K562 (cell line): Measurements from ENCODE around the gene NOX5. TPM values are rescaled to one million over a fixed set of nuclear protein-coding genes. Genes with fewer than 3 reads are reported as not detected.

Experiments used
- AFF1 ChIP-seq, 2 experiments: fragments of 450-650 bp; IDR thresholded peaks; 2 replicates each; pipeline ENCODE4 v1.6.1; 2018; ENCODE audit warnings: mild to moderate bottlenecking in 2 of 2, low read depth in 1 of 2; ENCODE audit not compliant: partially characterized antibody in 2 of 2
- CHD1 ChIP-seq: fragments of 200-600 bp; sonication (generic); IDR thresholded peaks from one replicate; pipeline ENCODE4 v1.6.1; 2012; ENCODE audit warnings: mild to moderate bottlenecking, moderate library complexity, low read length, inconsistent platforms
- DACH1 ChIP-seq: fragments of 450-650 bp; IDR thresholded peaks from 2 replicates; pipeline ENCODE4 v1.6.1; 2018; ENCODE audit not compliant: partially characterized antibody
- E2F8 ChIP-seq: fragments of 450-650 bp; IDR thresholded peaks from 2 replicates; pipeline ENCODE4 v1.7.1; 2018; ENCODE audit warnings: mild to moderate bottlenecking, low read depth; ENCODE audit not compliant: partially characterized antibody
- ELF4 ChIP-seq: fragments of 450-650 bp; formaldehyde crosslinking; IDR thresholded peaks from 2 replicates; pipeline ENCODE4 v1.4.0; 2022; ENCODE audit warnings: missing genetic modification characterization
- FOXA3 ChIP-seq, 2 experiments: fragments of 450-650 bp in 1 of 2; sonication (generic) in 1 of 2; formaldehyde crosslinking; IDR thresholded peaks in 1 of 2; conservative IDR thresholded peaks in 1 of 2; 2 replicates each; pipeline versions ENCODE4 v1.4.0 to v1.8.0; 2020 to 2022; ENCODE audit warnings: mild to moderate bottlenecking in 2 of 2, missing genetic modification reagents in 1 of 2
- KAT2B ChIP-seq: IDR thresholded peaks from one replicate; pipeline ENCODE4 v1.6.1; 2012; ENCODE audit warnings: low read depth, mild to moderate bottlenecking, control low read depth, inconsistent platforms, low read length, moderate library complexity
- KHSRP ChIP-seq: fragments of 450-650 bp; IDR thresholded peaks from 2 replicates; pipeline ENCODE4 v1.6.1; 2017
- MTA3 ChIP-seq: fragments of 450-650 bp; formaldehyde crosslinking; IDR thresholded peaks from 2 replicates; pipeline ENCODE4 v1.6.1; 2017; ENCODE audit warnings: mild to moderate bottlenecking, borderline replicate concordance
- NONO ChIP-seq, 2 experiments: fragments of 200-400 bp in 1 of 2; fragments of 450-650 bp in 1 of 2; formaldehyde crosslinking in 1 of 2; IDR thresholded peaks; 2 replicates each; pipeline ENCODE4 v1.6.1; 2017; ENCODE audit warnings: low read depth in 2 of 2, mild to moderate bottlenecking in 2 of 2, moderate library complexity in 2 of 2, low read length in 1 of 2
- PTTG1 ChIP-seq: fragments of 450-650 bp; IDR thresholded peaks from 2 replicates; pipeline ENCODE4 v1.6.1; 2016; ENCODE audit warnings: low read depth, mild to moderate bottlenecking, missing genetic modification characterization, missing compliant biosample characterization
- SIRT6 ChIP-seq: IDR thresholded peaks from one replicate; pipeline ENCODE4 v1.6.1; 2012; ENCODE audit warnings: low read depth, mild to moderate bottlenecking, control low read depth, inconsistent platforms, low read length, moderate library complexity
- TAF7 ChIP-seq: fragments of 450-650 bp; IDR thresholded peaks from 2 replicates; pipeline ENCODE4 v1.6.1; 2016; ENCODE audit warnings: missing genetic modification characterization, missing compliant biosample characterization
- TEAD4 ChIP-seq, 2 experiments: sonication (generic) in 1 of 2; formaldehyde crosslinking in 1 of 2; IDR thresholded peaks; 2 replicates each; pipeline versions ENCODE4 v1.6.1 to v1.8.0; 2012 to 2022; ENCODE audit warnings: borderline replicate concordance in 1 of 2, inconsistent platforms in 1 of 2, low read length in 1 of 2, mild to moderate bottlenecking in 1 of 2, missing genetic modification reagents in 1 of 2
- ZNF146 ChIP-seq: IDR thresholded peaks from one replicate; pipeline ENCODE4 v1.6.1; 2018; ENCODE audit warnings: missing compliant biosample characterization; ENCODE audit not compliant: unreplicated experiment
- ZNF449 ChIP-seq: fragments of 250-450 bp; sonication (Bioruptor Pico); IDR thresholded peaks from 2 replicates; pipeline ENCODE4 v1.8.0; 2022; ENCODE audit warnings: moderate library complexity, mild to moderate bottlenecking, inconsistent platforms
- ZNF644 ChIP-seq: fragments of 200-800 bp; sonication (Bioruptor generic); IDR thresholded peaks from 2 replicates; pipeline ENCODE4 v1.6.1; 2016; ENCODE audit warnings: low read depth, missing genetic modification characterization, missing compliant biosample characterization
- ZNF780A ChIP-seq: fragments of 250-450 bp; sonication (Bioruptor Pico); IDR thresholded peaks from 2 replicates; pipeline ENCODE4 v1.5.0; 2021; ENCODE audit warnings: mild to moderate bottlenecking
- polyA plus RNA-seq, 8 experiments: library from polyadenylated mRNA; depleted of rRNA in 4 of 8; stranded (reverse) in 5 of 8; unstranded in 3 of 8; fragments of >200 nt; fragmentation: Nextera tagmentation in 2 of 8; fragmentation: Illumina TruSeq in 1 of 8; extraction: Ambion mirVana in 2 of 8; extraction: Trizol in 1 of 8; gene quantifications; 2 replicates each; pipeline versions ENCODE4 v1.2.1 to v1.2.3, GENCODE V29; 2011 to 2014; ENCODE audit warnings: inconsistent platforms in 1 of 8, missing spikeins in 1 of 8
- total RNA-seq, 7 experiments: library from RNA; depleted of rRNA in 6 of 7; stranded (reverse); fragments of >200 nt in 6 of 7; fragmentation: Illumina TruSeq in 2 of 7; extraction: Trizol in 2 of 7; gene quantifications; 2 replicates each; pipeline versions ENCODE4 v1.2.1 to v1.2.3, GENCODE V29; 2011 to 2021; ENCODE audit warnings: low replicate concordance in 1 of 7

Gene NOX5
- total and polyA plus RNA-seq, 9 of the 15 experiments (the other 6 are each of a cell fraction or from before 2014, with no cell fraction given), result 0.01 TPM; not detected in 8

GRCh38 chr15:69031013-69032001, 16.8 kb downstream of the NOX5 start (continued):
- TF ChIP-seq E2F8, result no peak
- TF ChIP-seq TEAD4 (IDR thresholded peaks at IDR 0.05; ENCODE audit: low read length), result no peak
- TF ChIP-seq TEAD4 (CRISPR knock-in tag; IDR thresholded peaks at IDR 0.05; ENCODE audit: borderline replicate concordance), result no peak
- TF ChIP-seq KHSRP, result no peak
- no peak for TF ChIP-seq FOXA3 (CRISPR knock-in tag; conservative IDR thresholded peaks at IDR 0.05 in 1 of 2, IDR thresholded peaks at IDR 0.05 in 1 of 2)
- TF ChIP-seq PTTG1, result no peak
- TF ChIP-seq ZNF146 (CRISPR knock-in tag), result no peak
- no peak for TF ChIP-seq ZNF644 (tag)
- no peak for TF ChIP-seq ELF4
- TF ChIP-seq SIRT6, result no peak
- TF ChIP-seq AFF1 (IDR thresholded peaks at IDR 0.05; ENCODE audit: low read depth in 1 of 2, partially characterized antibody in 2 of 2), result no peak
- TF ChIP-seq DACH1, result peak; percentile 67
- TF ChIP-seq ZNF780A (CRISPR knock-in tag), result no peak
- no peak for TF ChIP-seq KAT2B
- TF ChIP-seq MTA3, result no peak
- TF ChIP-seq ZNF449 (CRISPR knock-in tag), result no peak
- TF ChIP-seq TAF7, result no peak
- TF ChIP-seq CHD1, result no peak
- TF ChIP-seq NONO (IDR thresholded peaks at IDR 0.05; ENCODE audit: low read depth in 2 of 2, low read length in 1 of 2), result 0 out of 4 replicates have a peak, but pooled peaks of 1 of the 2 experiments have one; percentile 43
